ENCODE measurements around the gene CENPB. TPM values are rescaled to one million over a fixed set of nuclear protein-coding genes. Genes with fewer than 3 reads are reported as not detected.
A peak's percentile ranks its signal among the peaks of the same experiment; 100 is the strongest.

Gene CENPB
- total and polyA plus RNA-seq, 12 donors: 52.3 to 95.7 (median 67.7) TPM

- no peak overlapping the region for H3K4me3 ChIP-seq
- DNase-seq (no peak), ATAC-seq (no peak)
- TF ChIP-seq CTCF (IDR thresholded peaks at IDR 0.05): no peak
- intact Hi-C loops (cut with DNase I): no loop called here
- H3K27me3 ChIP-seq: no peaks in the 10 kb centered on the region
- H3K27ac ChIP-seq: peak overlapping the region in 3 of 10 donors; percentile 34 to 92 (median 35)
- no peaks in the 10 kb centered on the region for H3K9me3 ChIP-seq
- H3K4me1 ChIP-seq: peaks cover 7 to 59% (median 37%) of the 10 kb centered on the region in 9 donors
- WGBS, 2 donors: 83 to 84% methylated on average over 8 of the region's 8 CpGs
- peaks cover 0 to 3% (median 0%) of the 10 kb centered on the region in 9 donors for H3K36me3 ChIP-seq
Measured at GRCh38 chr20:3763671-3764601, 22.6 kb downstream of the CENPB start.

GRCh38 chr20:3760655-3761348, 25.7 kb downstream of the CENPB start:
- WGBS, 2 donors: 82 to 86% methylated on average over 10 of the region's 10 CpGs
- H3K9me3 ChIP-seq: no peaks in the 10 kb centered on the region
- DNase-seq: no peak
- TF ChIP-seq CTCF (IDR thresholded peaks at IDR 0.05): no peak
- intact Hi-C loops (cut with DNase I): no loop called here
- no peak overlapping the region for H3K4me3 ChIP-seq
- H3K27me3 ChIP-seq: no peaks in the 10 kb centered on the region
- H3K36me3 ChIP-seq: peaks cover 0 to 15% (median 0%) of the 10 kb centered on the region in 9 donors
- H3K27ac ChIP-seq: no peak overlapping the region
- ATAC-seq: no peak
- peaks cover 0 to 41% (median 22%) of the 10 kb centered on the region in 9 donors for H3K4me1 ChIP-seq

GRCh38 chr20:3759884-3760283, 26.7 kb downstream of the CENPB start:
- peak overlapping the region in 6 of 10 donors; percentile 49 to 68 (median 56) for H3K27ac ChIP-seq
- intact Hi-C loops (cut with DNase I): loop anchor here in 1 of 10 donors (10.0 kb wide), 1 partner anchor 85 kb away; no protein-coding TSS in a partner anchor
- no peaks in the 10 kb centered on the region for H3K27me3 ChIP-seq
- peaks cover 0 to 24% (median 0%) of the 10 kb centered on the region in 9 donors for H3K36me3 ChIP-seq
- H3K9me3 ChIP-seq: no peaks in the 10 kb centered on the region
- no peak for DNase-seq
- no peak overlapping the region for H3K4me3 ChIP-seq
- 91 to 94% methylated on average over 11 of the region's 11 CpGs for WGBS, 2 donors
- H3K4me1 ChIP-seq: peaks cover 0 to 32% (median 13%) of the 10 kb centered on the region in 9 donors
- no peak for TF ChIP-seq CTCF (IDR thresholded peaks at IDR 0.05)
- no peak for ATAC-seq

- Histone ChIP-seq H3K27me3 (no peaks in the 10 kb centered on the region), H3K4me1 (peaks cover 0 to 32% (median 9%) of the 10 kb centered on the region in 9 donors), H3K27ac (peak overlapping the region in 8 of 10 donors; percentile 49 to 68 (median 58)), H3K4me3 (no peak overlapping the region), H3K36me3 (peaks cover 0 to 29% (median 0%) of the 10 kb centered on the region in 9 donors), H3K9me3 (no peaks in the 10 kb centered on the region)
- TF ChIP-seq CTCF (IDR thresholded peaks at IDR 0.05): no peak
- WGBS, 2 donors: 76 to 87% methylated on average over 11 of the region's 11 CpGs
- peak in 3 of 8 donors; percentile 18 to 22 (median 18) for ATAC-seq
- intact Hi-C loops (cut with DNase I): loop anchor here in 1 of 10 donors (10.0 kb wide), 1 partner anchor 85 kb away; no protein-coding TSS in a partner anchor
- no peak for DNase-seq
Measured at GRCh38 chr20:3759316-3759823, 27.2 kb downstream of the CENPB start.

Measured in heart right ventricle (tissue), 16 donors.